Measurements from ENCODE around the gene SKP2.

Gene SKP2

DNA sequence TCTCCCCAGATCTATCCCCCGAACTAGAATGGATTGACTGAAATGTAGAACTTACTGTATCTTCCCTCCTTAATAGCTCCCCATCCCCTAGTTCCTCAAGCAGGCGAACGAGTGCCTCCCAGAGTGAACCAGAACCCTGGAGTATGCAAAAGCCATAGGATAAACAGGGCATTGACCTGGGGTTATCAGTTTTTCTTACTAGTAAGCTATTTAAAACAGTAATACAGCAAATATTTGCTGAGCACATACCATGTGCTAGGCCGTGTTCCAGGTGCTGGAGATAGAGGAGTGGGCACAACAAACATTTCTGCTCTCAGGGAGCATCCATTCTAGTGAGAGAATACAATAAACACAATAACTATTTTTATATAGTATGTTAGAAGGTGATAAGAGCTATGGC, 1.8 kb downstream of the SKP2 start:
- Mint-ChIP-seq H3K4me1 (peaks cover 67% of the 10 kb centered on the region), H3K36me3 (ENCODE audit: low read depth) (peaks cover 48% of the 10 kb centered on the region), H3K27ac (peak overlapping the region; percentile 5)

DNA sequence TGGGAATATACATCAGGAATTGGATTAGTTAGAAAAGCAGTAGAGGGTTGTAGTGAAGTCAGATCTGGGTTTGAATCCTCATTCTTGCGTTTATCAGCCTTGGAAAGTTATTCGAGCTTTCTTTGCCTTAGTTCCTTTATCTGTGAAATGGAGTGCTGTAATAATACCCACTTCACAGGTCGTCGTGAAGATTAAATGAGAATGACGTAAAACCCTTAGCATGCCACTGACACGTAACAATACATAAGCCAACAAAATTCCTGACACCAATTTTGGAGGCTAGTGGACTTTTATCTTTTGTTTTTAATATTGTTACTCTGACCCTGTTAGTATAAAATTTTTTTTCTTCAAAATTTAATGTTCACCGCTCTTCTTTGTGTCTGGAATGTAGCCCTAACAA, 3.4 kb downstream of the SKP2 start:
- Mint-ChIP-seq H3K27ac (no peak overlapping the region), H3K27me3 (ENCODE audit: low read depth, poor library complexity) (peaks cover 6% of the 10 kb centered on the region), H3K4me1 (peaks cover 62% of the 10 kb centered on the region), H3K9me3 (no peaks in the 10 kb centered on the region), H3K4me3 (no peak overlapping the region), H3K36me3 (ENCODE audit: low read depth) (peaks cover 62% of the 10 kb centered on the region)
- TF ChIP-seq, protein P1, sequence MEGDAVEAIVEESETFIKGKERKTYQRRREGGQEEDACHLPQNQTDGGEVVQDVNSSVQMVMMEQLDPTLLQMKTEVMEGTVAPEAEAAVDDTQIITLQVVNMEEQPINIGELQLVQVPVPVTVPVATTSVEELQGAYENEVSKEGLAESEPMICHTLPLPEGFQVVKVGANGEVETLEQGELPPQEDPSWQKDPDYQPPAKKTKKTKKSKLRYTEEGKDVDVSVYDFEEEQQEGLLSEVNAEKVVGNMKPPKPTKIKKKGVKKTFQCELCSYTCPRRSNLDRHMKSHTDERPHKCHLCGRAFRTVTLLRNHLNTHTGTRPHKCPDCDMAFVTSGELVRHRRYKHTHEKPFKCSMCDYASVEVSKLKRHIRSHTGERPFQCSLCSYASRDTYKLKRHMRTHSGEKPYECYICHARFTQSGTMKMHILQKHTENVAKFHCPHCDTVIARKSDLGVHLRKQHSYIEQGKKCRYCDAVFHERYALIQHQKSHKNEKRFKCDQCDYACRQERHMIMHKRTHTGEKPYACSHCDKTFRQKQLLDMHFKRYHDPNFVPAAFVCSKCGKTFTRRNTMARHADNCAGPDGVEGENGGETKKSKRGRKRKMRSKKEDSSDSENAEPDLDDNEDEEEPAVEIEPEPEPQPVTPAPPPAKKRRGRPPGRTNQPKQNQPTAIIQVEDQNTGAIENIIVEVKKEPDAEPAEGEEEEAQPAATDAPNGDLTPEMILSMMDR (IDR thresholded peaks at IDR 0.05) = no peak
- no peak for DNase-seq

More for the DNA sequence above, 1.8 kb downstream of the SKP2 start:
- TF ChIP-seq, protein P1 (IDR thresholded peaks at IDR 0.05) = no peak
- Mint-ChIP-seq H3K27me3 (ENCODE audit: low read depth, poor library complexity) (peaks cover 6% of the 10 kb centered on the region), H3K4me3 (peak overlapping the region; percentile 95), H3K9me3 (no peaks in the 10 kb centered on the region)
- DNase-seq = no peak

DNA sequence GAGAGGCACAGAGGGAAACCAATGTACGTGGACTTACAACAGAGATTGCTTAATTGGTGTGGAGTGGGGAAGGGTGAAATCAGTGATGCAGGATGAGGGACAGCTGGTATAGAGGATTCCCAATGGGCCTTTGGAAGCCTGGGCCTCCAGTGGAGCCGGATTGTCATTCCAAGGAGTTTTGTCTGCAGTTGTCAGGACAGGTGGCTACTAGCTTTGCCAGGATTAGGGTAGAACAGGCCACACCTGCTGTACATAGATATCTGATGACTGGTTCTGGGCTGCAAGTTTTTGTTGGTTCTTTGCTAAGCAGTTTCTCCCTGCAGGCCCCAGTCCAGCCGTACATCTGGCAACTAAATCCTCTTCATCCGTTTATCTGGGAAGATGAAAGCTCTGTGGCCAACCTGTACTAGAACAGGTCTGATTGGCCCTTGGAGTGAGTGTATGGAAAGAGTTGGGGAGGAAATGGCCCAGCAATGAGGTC, 4.2 kb downstream of the SKP2 start:
- H3K9me3 Mint-ChIP-seq = no peaks in the 10 kb centered on the region
- no peak overlapping the region for H3K4me3 Mint-ChIP-seq
- H3K36me3 Mint-ChIP-seq (ENCODE audit: low read depth) = peaks cover 63% of the 10 kb centered on the region
- H3K4me1 Mint-ChIP-seq = peaks cover 54% of the 10 kb centered on the region
- H3K27me3 Mint-ChIP-seq (ENCODE audit: low read depth, poor library complexity) = peaks cover 3% of the 10 kb centered on the region
- peak overlapping the region; percentile 60 for H3K27ac Mint-ChIP-seq
- DNase-seq = no peak
- TF ChIP-seq, protein P1 (IDR thresholded peaks at IDR 0.05) = no peak

DNA sequence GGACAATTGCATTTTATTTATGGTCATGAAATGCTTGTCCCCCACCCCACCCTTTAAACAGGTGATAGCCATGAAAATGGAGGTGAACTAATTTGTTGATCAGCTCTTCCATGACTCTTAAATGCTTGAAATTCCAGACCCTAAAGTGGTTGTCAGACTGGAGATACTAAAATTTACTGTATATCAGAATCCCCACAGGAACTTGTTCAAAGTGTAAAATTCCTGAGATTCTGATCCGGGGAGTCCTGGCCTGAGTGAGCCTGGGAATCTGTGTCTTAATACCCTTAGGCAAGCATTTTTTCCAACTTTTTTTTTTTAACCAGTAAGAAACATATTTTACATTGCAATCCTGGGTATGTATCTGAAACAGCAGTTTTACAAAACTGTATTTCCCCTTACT, 4.7 kb downstream of the SKP2 start:
- H3K4me3 Mint-ChIP-seq = no peak overlapping the region
- DNase-seq = no peak
- TF ChIP-seq, protein P1 (IDR thresholded peaks at IDR 0.05) = no peak
- no peak overlapping the region for H3K27ac Mint-ChIP-seq
- peaks cover 54% of the 10 kb centered on the region for H3K4me1 Mint-ChIP-seq
- no peaks in the 10 kb centered on the region for H3K9me3 Mint-ChIP-seq
- H3K27me3 Mint-ChIP-seq (ENCODE audit: low read depth, poor library complexity) = peaks cover 3% of the 10 kb centered on the region
- peaks cover 68% of the 10 kb centered on the region for H3K36me3 Mint-ChIP-seq (ENCODE audit: low read depth)

DNA sequence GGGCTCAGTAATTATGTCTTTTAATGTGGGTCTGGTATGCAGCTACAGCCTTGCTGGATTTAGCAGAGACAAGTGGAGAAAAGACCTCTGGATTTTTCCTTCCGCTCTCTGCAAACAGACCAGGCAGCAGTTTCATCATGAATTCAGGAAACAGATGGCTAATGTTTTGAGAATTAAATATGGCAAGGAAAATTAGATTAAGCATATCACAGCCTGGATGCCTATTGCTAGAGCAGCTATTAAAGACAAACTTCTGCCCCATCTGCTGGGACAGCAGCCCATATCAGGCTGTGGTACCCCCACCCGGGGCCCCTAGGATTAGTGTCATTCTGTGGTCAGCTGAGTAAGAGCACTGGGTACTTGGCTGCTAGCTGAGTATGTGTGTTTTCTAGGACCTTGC, 6.2 kb downstream of the SKP2 start:
- DNase-seq = no peak
- H3K9me3 Mint-ChIP-seq = no peaks in the 10 kb centered on the region
- peaks cover 83% of the 10 kb centered on the region for H3K36me3 Mint-ChIP-seq (ENCODE audit: low read depth)
- no peak overlapping the region for H3K4me3 Mint-ChIP-seq
- peaks cover 46% of the 10 kb centered on the region for H3K4me1 Mint-ChIP-seq
- no peak overlapping the region for H3K27ac Mint-ChIP-seq
- H3K27me3 Mint-ChIP-seq (ENCODE audit: low read depth, poor library complexity) = no peaks in the 10 kb centered on the region
- TF ChIP-seq, protein P1 (IDR thresholded peaks at IDR 0.05) = no peak

DNA sequence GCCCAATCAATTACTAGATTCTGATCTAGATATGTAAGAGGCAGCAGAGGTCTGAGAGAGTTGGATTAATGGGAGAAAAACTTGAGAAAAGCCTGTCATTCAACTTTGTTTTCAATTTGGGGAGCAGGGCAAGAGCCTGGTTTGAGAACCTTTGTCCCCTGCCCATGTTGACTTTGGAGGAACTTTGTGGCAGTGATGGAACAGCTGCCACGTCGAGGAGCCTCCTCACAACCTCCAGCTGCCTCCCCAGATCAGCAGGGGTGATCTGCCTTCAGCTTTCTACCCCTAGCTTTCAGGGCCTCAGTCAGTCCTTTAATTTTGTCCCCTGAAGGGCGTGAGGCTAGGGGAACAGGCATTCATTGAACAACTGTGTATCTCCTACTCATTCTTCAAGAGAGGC, 8.7 kb downstream of the SKP2 start:
- no peak overlapping the region for H3K4me3 Mint-ChIP-seq
- DNase-seq = no peak
- TF ChIP-seq, protein P1 (IDR thresholded peaks at IDR 0.05) = no peak
- no peaks in the 10 kb centered on the region for H3K9me3 Mint-ChIP-seq
- no peak overlapping the region for H3K27ac Mint-ChIP-seq
- H3K27me3 Mint-ChIP-seq (ENCODE audit: low read depth, poor library complexity) = no peaks in the 10 kb centered on the region
- peaks cover 24% of the 10 kb centered on the region for H3K4me1 Mint-ChIP-seq
- H3K36me3 Mint-ChIP-seq (ENCODE audit: low read depth) = peaks cover 78% of the 10 kb centered on the region
